Endothelial cell of umbilical vein (primary cell): ENCODE results near the gene PEMT. TPM values are rescaled to one million over a fixed set of nuclear protein-coding genes. Genes with fewer than 3 reads are reported as not detected.

Experiments
- BruUV-seq: library from RNA; stranded (reverse); fragments of 400-500 nt; replicated peaks from 2 replicates; lab custom pipeline; 2021; lab: Mats Ljungman, UMichigan
- CTCF ChIA-PET: fragments of 300-600, 350-600 bp; sonication (Branson Sonifier 250); formaldehyde crosslinking; loops from one replicate; lab custom pipeline; 2021; ENCODE audit warnings: antibody characterized with exemption, inconsistent platforms; lab: Charles Lee
- POLR2A ChIA-PET: fragments of 300-600, 350-600 bp; sonication (Branson Sonifier 250); formaldehyde crosslinking; loops from one replicate; lab custom pipeline; 2021; ENCODE audit warnings: antibody characterized with exemption, inconsistent platforms; lab: Charles Lee
- DNase-seq: peaks from one replicate; pipeline ENCODE4 v3.0.0-alpha.2; 2011; ENCODE audit warnings: low read depth, low spot score
- FAIRE-seq: peaks from 2 replicates; lab custom pipeline; 2011; peaks lifted over from hg19 to GRCh38; lab: Jason Lieb, UNC
- H2AFZ ChIP-seq: 2 replicates; pipeline ENCODE4 v1.6.0; 2012; ENCODE audit warnings: low read depth, low read length, control low read depth, inconsistent platforms
- H3K27ac ChIP-seq: 2 replicates; pipeline ENCODE4 v1.5.1; 2011; ENCODE audit warnings: low read depth, mild to moderate bottlenecking, control low read depth, low read length, moderate library complexity; ENCODE audit not compliant: insufficient read depth
- H3K27me3 ChIP-seq, 2 experiments: 2 replicates each; pipeline versions ENCODE4 v1.6.0 to v1.6.1; 2011; ENCODE audit warnings: low read length in 2 of 2, mixed read lengths in 1 of 2; ENCODE audit not compliant: control insufficient read depth in 2 of 2, insufficient read depth in 2 of 2
- H3K36me3 ChIP-seq, 2 experiments: 2 replicates in 1 of 2; 3 replicates in 1 of 2; pipeline ENCODE4 v1.5.1; 2011; ENCODE audit warnings: low read length in 2 of 2, mild to moderate bottlenecking in 1 of 2, moderate library complexity in 1 of 2; ENCODE audit not compliant: control insufficient read depth in 2 of 2, insufficient read depth in 2 of 2; ENCODE audit errors: extremely low read depth in 1 of 2
- H3K4me1 ChIP-seq: 3 replicates; pipeline ENCODE4 v1.5.1; 2011; ENCODE audit warnings: mild to moderate bottlenecking, low read length; ENCODE audit not compliant: control insufficient read depth, insufficient read depth; ENCODE audit errors: extremely low read depth
- H3K4me2 ChIP-seq: 2 replicates; pipeline ENCODE4 v1.6.1; 2011; ENCODE audit warnings: low read length, control low read depth, mixed read lengths; ENCODE audit not compliant: insufficient read depth
- H3K4me3 ChIP-seq, 3 experiments: fragments of 200-600 bp in 1 of 3; sonication (generic), shearing (Covaris generic) in 1 of 3; replicated peaks in 1 of 3; 2 replicates each; pipeline ENCODE4 v1.5.1; 2011 to 2016; ENCODE audit warnings: control low read depth in 3 of 3, low read length in 3 of 3, mild to moderate bottlenecking in 2 of 3, inconsistent platforms in 1 of 3, low read depth in 1 of 3, moderate library complexity in 1 of 3; ENCODE audit not compliant: insufficient read depth in 1 of 3
- H3K79me2 ChIP-seq: 2 replicates; pipeline ENCODE4 v1.6.0; 2012; ENCODE audit warnings: low read length, inconsistent platforms; ENCODE audit not compliant: control insufficient read depth, insufficient read depth
- H3K9ac ChIP-seq: replicated peaks from 2 replicates; pipeline ENCODE3; 2011; ENCODE audit warnings: low read length, control low read depth; ENCODE audit not compliant: insufficient read depth; ENCODE audit errors: extremely low read depth
- H3K9me1 ChIP-seq: replicated peaks from 3 replicates; pipeline ENCODE4 v1.6.0; 2011; ENCODE audit warnings: mild to moderate bottlenecking, low read length; ENCODE audit not compliant: control insufficient read depth, insufficient read depth; ENCODE audit errors: extremely low read depth
- H3K9me3 ChIP-seq: replicated peaks from 2 replicates; pipeline ENCODE4 v1.5.1; 2012; ENCODE audit warnings: low read length, inconsistent platforms; ENCODE audit not compliant: control insufficient read depth, insufficient read depth
- H4K20me1 ChIP-seq: replicated peaks from 2 replicates; pipeline ENCODE3; 2011; ENCODE audit warnings: mild to moderate bottlenecking, low read length; ENCODE audit not compliant: control insufficient read depth, insufficient read depth; ENCODE audit errors: extremely low read depth
- EZH2 ChIP-seq: IDR thresholded peaks from 2 replicates; pipeline ENCODE4 v1.6.1; 2012; ENCODE audit warnings: borderline replicate concordance, low read depth, mild to moderate bottlenecking, moderate library complexity, low read length, inconsistent platforms; ENCODE audit not compliant: severe bottlenecking
- FOS ChIP-seq: IDR thresholded peaks from 2 replicates; pipeline ENCODE4 v1.6.1; 2011; ENCODE audit warnings: mild to moderate bottlenecking, low read length, moderate library complexity, borderline replicate concordance; ENCODE audit not compliant: insufficient read depth
- GATA2 ChIP-seq: IDR thresholded peaks from 2 replicates; pipeline ENCODE4 v1.7.0; 2011; ENCODE audit warnings: low read depth, mild to moderate bottlenecking, moderate library complexity, mixed read lengths, low read length; ENCODE audit not compliant: insufficient read length, insufficient read depth
- JUN ChIP-seq: IDR thresholded peaks from 2 replicates; pipeline ENCODE4 v1.6.1; 2011; ENCODE audit warnings: borderline replicate concordance, low read depth; ENCODE audit not compliant: insufficient read length, insufficient read depth
- MYC ChIP-seq: IDR thresholded peaks from one replicate; pipeline ENCODE4 v1.6.1; 2011; ENCODE audit warnings: mild to moderate bottlenecking, low read depth, low read length
- POLR2A ChIP-seq: IDR thresholded peaks from 2 replicates; pipeline ENCODE4 v1.6.1; 2012; ENCODE audit warnings: low read depth, mild to moderate bottlenecking, control low read depth, low read length
- POLR2AphosphoS5 ChIP-seq: IDR thresholded peaks from 2 replicates; pipeline ENCODE4 v1.6.1; 2012; ENCODE audit warnings: low read depth, mild to moderate bottlenecking, control low read depth, low read length, moderate library complexity; ENCODE audit not compliant: insufficient read depth
- dilution Hi-C: fragments of 300-500 bp; cut with MboI; formaldehyde crosslinking; loops from one replicate; pipeline ENCODE4 v1.15.0; 2019; ENCODE audit warnings: low sequenced_read_pairs; ENCODE audit not compliant: extremely low pct_ligation_motif_present
- intact Hi-C: fragments of 100-400 bp; cut with micrococcal nuclease; formaldehyde crosslinking; loops from one replicate; pipeline ENCODE4 v1.10.0; 2022
- polyA plus RNA-seq, 4 experiments: library from polyadenylated mRNA; depleted of rRNA in 3 of 4; stranded (reverse) in 3 of 4; unstranded in 1 of 4; fragments of >200 nt; gene quantifications; 2 replicates each; pipeline versions ENCODE4 v1.2.1 to v1.2.3, GENCODE V29; 2011 to 2012; ENCODE audit warnings: missing spikeins in 1 of 4
- total RNA-seq: library from RNA; stranded (reverse); gene quantifications from 2 replicates; pipeline ENCODE4 v1.2.3, GENCODE V29; 2021
- TF ChIP-seq, protein P1 (sequence below), 2 donors: IDR thresholded peaks; 1 replicate in 1 of 2; 2 replicates in 1 of 2; pipeline ENCODE4 v1.5.1; 2011; ENCODE audit warnings: low read length in 2 of 2, mild to moderate bottlenecking in 2 of 2, moderate library complexity in 2 of 2, control low read depth in 1 of 2, inconsistent platforms in 1 of 2, low read depth in 1 of 2; ENCODE audit not compliant: insufficient read depth in 1 of 2; ENCODE audit errors: extremely low read depth in 1 of 2
- TF ChIP-seq, protein P2 (sequence below): IDR thresholded peaks from 2 replicates; pipeline ENCODE4 v1.6.1; 2011; ENCODE audit not compliant: insufficient read depth, insufficient read length

Gene PEMT
- total and polyA plus RNA-seq, 2 donors (not counting 3 experiments of a cell fraction or from before 2014, with no cell fraction given): 35.1 to 58.4 TPM

DNA sequence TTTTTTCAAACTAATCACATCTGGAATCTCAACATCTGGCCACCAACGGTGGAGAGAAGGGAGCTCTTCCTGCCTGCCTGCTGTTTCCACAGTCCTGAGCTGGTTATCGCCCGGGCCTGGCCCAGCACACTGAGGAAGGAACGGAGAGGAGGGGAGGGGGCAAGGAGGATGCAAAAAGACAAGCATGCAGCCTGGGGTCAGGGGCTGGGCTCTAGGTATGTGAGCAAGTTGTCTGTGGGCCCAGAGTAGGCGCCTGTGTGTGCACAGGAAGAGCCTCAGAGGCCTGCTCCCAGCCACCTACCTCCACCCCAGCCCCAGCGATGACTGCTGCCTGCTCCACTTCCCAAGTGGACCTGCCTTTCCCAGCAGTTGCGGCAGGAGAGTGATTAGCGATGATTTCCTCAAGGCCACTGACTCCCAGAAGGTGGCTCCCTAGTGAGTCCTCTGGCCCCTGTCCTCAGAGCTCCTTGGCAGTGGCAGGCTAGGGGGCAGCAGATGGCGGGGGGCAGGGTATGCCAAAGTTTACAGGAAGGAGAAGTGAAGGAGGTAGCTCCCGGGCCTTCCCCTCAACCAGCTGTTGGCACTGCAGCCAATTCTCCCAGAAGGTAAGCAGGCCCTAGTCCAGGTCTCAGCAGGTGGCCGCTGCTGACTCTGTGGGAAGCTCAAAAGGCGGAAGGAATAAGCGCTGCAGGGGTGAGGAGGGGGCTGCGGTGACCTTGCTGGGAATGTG lies 68.3 kb downstream of the PEMT start:
- Histone ChIP-seq H3K9me1 (no peaks in the 10 kb centered on the region), H4K20me1 (no peaks in the 10 kb centered on the region), H3K9me3 (no peaks in the 10 kb centered on the region), H3K4me1 (no peaks in the 10 kb centered on the region), H3K79me2 (no peaks in the 10 kb centered on the region), H3K27ac (no peak overlapping the region), H2AFZ (no peak overlapping the region), H3K36me3 (no peaks in the 10 kb centered on the region), H3K4me2 (no peak overlapping the region), H3K4me3 (no peak overlapping the region), H3K9ac (no peak overlapping the region), H3K27me3 (no peaks in the 10 kb centered on the region)
- BruUV-seq: no TSS peak
- FAIRE-seq (no peak), DNase-seq (no peak)
- no peak for TF ChIP-seq FOS
- TF ChIP-seq POLR2A: no peak
- no peak for TF ChIP-seq EZH2
- no peak for TF ChIP-seq POLR2AphosphoS5
- no peak for TF ChIP-seq JUN
- TF ChIP-seq MYC: no peak
- TF ChIP-seq GATA2: no peak
- TF ChIP-seq, protein P1, sequence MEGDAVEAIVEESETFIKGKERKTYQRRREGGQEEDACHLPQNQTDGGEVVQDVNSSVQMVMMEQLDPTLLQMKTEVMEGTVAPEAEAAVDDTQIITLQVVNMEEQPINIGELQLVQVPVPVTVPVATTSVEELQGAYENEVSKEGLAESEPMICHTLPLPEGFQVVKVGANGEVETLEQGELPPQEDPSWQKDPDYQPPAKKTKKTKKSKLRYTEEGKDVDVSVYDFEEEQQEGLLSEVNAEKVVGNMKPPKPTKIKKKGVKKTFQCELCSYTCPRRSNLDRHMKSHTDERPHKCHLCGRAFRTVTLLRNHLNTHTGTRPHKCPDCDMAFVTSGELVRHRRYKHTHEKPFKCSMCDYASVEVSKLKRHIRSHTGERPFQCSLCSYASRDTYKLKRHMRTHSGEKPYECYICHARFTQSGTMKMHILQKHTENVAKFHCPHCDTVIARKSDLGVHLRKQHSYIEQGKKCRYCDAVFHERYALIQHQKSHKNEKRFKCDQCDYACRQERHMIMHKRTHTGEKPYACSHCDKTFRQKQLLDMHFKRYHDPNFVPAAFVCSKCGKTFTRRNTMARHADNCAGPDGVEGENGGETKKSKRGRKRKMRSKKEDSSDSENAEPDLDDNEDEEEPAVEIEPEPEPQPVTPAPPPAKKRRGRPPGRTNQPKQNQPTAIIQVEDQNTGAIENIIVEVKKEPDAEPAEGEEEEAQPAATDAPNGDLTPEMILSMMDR (IDR thresholded peaks at IDR 0.05; ENCODE audit: extremely low read depth in 1 of 2, insufficient read depth in 1 of 2, low read depth in 1 of 2, low read length in 2 of 2): no peak
- TF ChIP-seq, protein P2, sequence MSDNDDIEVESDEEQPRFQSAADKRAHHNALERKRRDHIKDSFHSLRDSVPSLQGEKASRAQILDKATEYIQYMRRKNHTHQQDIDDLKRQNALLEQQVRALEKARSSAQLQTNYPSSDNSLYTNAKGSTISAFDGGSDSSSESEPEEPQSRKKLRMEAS: no peak
- intact Hi-C loops: no loop called here
- POLR2A ChIA-PET: no interaction called here
- CTCF ChIA-PET: interaction anchor here (0.6 to 1.3 kb wide), 4 partner anchors 14 to 90 kb away, joined by 3 to 4 read pairs (median 3); no protein-coding TSS in a partner anchor
- dilution Hi-C loops: no loop called here
